Transverse colon (tissue), 4 donors: ENCODE measurements around the gene PNRC1. TPM values are rescaled to one million over a fixed set of nuclear protein-coding genes. Genes with fewer than 3 reads are reported as not detected.

ENCODE experiments used
- DNase-seq: peaks from one replicate; pipeline ENCODE4 v3.0.0-alpha.2; 2019
- H3K27ac ChIP-seq, 4 donors: fragments of 200-600 bp; sonication (generic); 2 replicates each; pipeline ENCODE4 v1.5.1; 2016 to 2018; ENCODE audit warnings: inconsistent platforms in 4 of 4
- H3K27me3 ChIP-seq: fragments of 200-600 bp; sonication (generic); 2 replicates; pipeline ENCODE4 v1.5.1; 2017; ENCODE audit warnings: inconsistent platforms
- H3K36me3 ChIP-seq, 4 donors: fragments of 200-600 bp; sonication (generic); 2 replicates each; pipeline ENCODE4 v1.5.1; 2017 to 2019; ENCODE audit warnings: inconsistent platforms in 4 of 4
- H3K4me1 ChIP-seq, 4 donors: fragments of 200-600 bp; sonication (generic); 2 replicates each; pipeline ENCODE4 v1.5.1; 2017 to 2020; ENCODE audit warnings: inconsistent platforms in 4 of 4
- H3K4me3 ChIP-seq, 4 donors: fragments of 200-600 bp; sonication (generic); 1 replicate in 1 of 4; 2 replicates in 3 of 4; pipeline versions ENCODE4 v1.5.1 to v1.6.1; 2017 to 2019; ENCODE audit warnings: inconsistent platforms in 4 of 4
- H3K9me3 ChIP-seq, 2 donors: fragments of 200-600 bp; sonication (generic); 2 replicates each; pipeline ENCODE4 v1.5.1; 2017 to 2019; ENCODE audit warnings: inconsistent platforms in 2 of 2
- CTCF ChIP-seq, 5 experiments: fragments of 200-600 bp in 3 of 5; fragments of 450-650 bp in 2 of 5; sonication (generic) in 3 of 5; IDR thresholded peaks; 1 replicate in 2 of 5; 2 replicates in 3 of 5; pipeline ENCODE4 v1.5.1; 2016 to 2017; ENCODE audit warnings: antibody characterized with exemption in 5 of 5, inconsistent platforms in 3 of 5, mild to moderate bottlenecking in 2 of 5, moderate library complexity in 1 of 5
- EP300 ChIP-seq: sonication (generic); formaldehyde crosslinking; IDR thresholded peaks from one replicate; pipeline ENCODE4 v1.6.1; 2017; ENCODE audit warnings: antibody characterized with exemption, low read depth
- POLR2A ChIP-seq: fragments of 450-650 bp; IDR thresholded peaks from one replicate; pipeline ENCODE4 v1.6.1; 2016; ENCODE audit warnings: antibody characterized with exemption, mild to moderate bottlenecking, moderate library complexity
- POLR2AphosphoS5 ChIP-seq, 3 donors: sonication (generic); formaldehyde crosslinking; IDR thresholded peaks; one replicate each; pipeline ENCODE4 v1.6.1; 2016; ENCODE audit warnings: antibody characterized with exemption in 3 of 3
- WGBS, 2 donors: methylation state at CpG; one replicate each; pipeline ENCODE4 v1.1.5; 2018; ENCODE audit warnings: low coverage in 1 of 2; 5-methylcytosine and 5-hydroxymethylcytosine counted together
- in situ Hi-C, 4 donors: fragments of 200-750 bp; cut with MboI; loops; one replicate each; pipeline versions ENCODE4 v1.15.0 to v1.15.1; 2017; ENCODE audit warnings: low sequenced_read_pairs in 3 of 4, low pct_ligation_motif_present in 1 of 4, low pct_unique_long_range_greater_than_20kb in 1 of 4
- intact Hi-C: fragments of 100-400 bp; cut with DNase I; formaldehyde crosslinking; loops from one replicate; pipeline ENCODE4 v1.15.1; 2023; ENCODE audit warnings: low total_unique reads
- small RNA-seq, 4 donors: library from RNA; depleted of rRNA; stranded (forward); fragments of <200 nt; gene quantifications; one replicate each; pipeline ENCODE3, GENCODE V24; 2016
- total RNA-seq, 4 donors: library from RNA; depleted of rRNA; stranded (reverse); fragments of >200 nt; gene quantifications; one replicate each; pipeline ENCODE4 v1.1.0, GENCODE V29; 2016

PNRC1 gene
- total RNA-seq, 4 donors from 2014 or later: 99.1 to 281 (median 157) TPM

- DNase-seq: no peak
- Histone ChIP-seq H3K4me1 (peaks cover 0 to 7% (median 6%) of the 10 kb centered on the region in 4 donors), H3K36me3 (no peaks in the 10 kb centered on the region), H3K9me3 (no peaks in the 10 kb centered on the region), H3K27me3 (no peaks in the 10 kb centered on the region), H3K4me3 (no peak overlapping the region), H3K27ac (no peak overlapping the region)
- intact Hi-C loops: no loop called here
- in situ Hi-C loops: no loop called here
- WGBS, 2 donors: 91 to 93% methylated on average over 3 of the region's 3 CpGs
- TF ChIP-seq POLR2AphosphoS5 (IDR thresholded peaks at IDR 0.05) (no peak), CTCF (IDR thresholded peaks at IDR 0.05) (no peak), POLR2A (no peak), EP300 (no peak)
Observed at GRCh38 chr6:89134723-89135122, 54.2 kb downstream of the PNRC1 start.

Small RNA genes within 50 kb of the gene (small RNA-seq; reads per million reads assigned to genes)
- gene RN7SL336P (0 reads per million in 4 donors), gene RNU2-61P (0.48 to 0.83 (median 0.70) reads per million in 4 donors)

Other genes starting within 250 kb of the PNRC1 start
- gene RNGTT, start 117.1 kb upstream of the PNRC1 start, total RNA-seq: 10 to 100 TPM in 3 of 4 donors, 1 to 10 TPM in 1; 5.4 to 20.9 (median 15.2) TPM
- gene SRSF12, start 37.3 kb downstream of the PNRC1 start, total RNA-seq: not detected
- 10 to 100 TPM in 3 of 4 donors, 1 to 10 TPM in 1; 3.7 to 16.4 (median 12.4) TPM for gene PM20D2, start 65.3 kb downstream of the PNRC1 start, total RNA-seq
- under 1 TPM in 1 of 4 donors, not detected in 3; 0.14 TPM for gene GABRR1, start 136.6 kb downstream of the PNRC1 start, total RNA-seq
- gene GABRR2, start 234.5 kb downstream of the PNRC1 start, total RNA-seq: 1 to 10 TPM in 3 of 4 donors, not detected in 1; 1.1 to 4.3 (median 1.2) TPM